GM19324 (cell line): ENCODE data around the gene GPATCH1.
"Not testable (repeated sequence)": the region's sequence is repeated elsewhere in the genome, so short reads cannot be mapped to it uniquely, and the experiment has no call there.

Source experiments
- ATAC-seq: cut with Tn5 transposase; IDR thresholded peaks from one replicate; pipeline ENCODE4 v1.9.1; 2021; ENCODE audit warnings: mild to moderate bottlenecking, moderate library complexity; ENCODE audit not compliant: unreplicated experiment, low FRiP score

The GPATCH1 gene

DNA sequence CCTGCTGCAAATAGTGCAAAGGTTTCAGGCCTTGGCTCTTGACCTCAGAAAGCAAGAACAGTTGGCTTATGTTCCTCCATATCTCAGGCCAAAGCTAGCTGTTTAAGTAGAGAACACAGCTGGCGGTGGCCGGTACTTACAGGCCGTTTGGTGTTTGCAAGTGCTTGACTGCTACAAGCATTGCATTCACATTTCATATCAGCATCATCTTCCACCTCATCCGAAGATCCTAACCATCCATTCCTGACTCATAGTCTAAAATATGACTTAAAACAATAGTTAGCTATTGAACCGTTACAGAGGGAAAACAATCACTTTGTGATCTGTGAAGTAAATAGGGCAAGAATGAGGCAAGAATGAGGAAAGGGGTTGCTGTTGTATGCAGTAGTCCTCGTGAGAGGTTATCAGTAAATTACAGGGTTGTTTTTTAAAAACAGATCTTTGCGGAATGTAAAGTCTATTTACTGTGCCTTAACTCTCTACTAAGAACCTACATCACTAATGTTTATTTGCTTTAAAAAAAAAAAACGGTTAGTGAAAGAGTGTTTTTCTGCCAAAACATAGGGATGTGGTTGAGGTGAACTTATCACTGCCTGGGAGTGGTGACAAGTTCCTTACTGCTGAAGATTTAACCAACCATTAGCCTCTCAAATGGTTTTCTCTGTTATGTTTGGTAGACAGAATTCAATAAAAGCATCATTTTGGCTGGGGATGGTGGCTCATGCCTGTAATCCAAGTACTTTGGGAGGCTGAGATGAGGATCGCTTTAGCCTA is 29.3 kb downstream of the GPATCH1 start:
- no peak for ATAC-seq

DNA sequence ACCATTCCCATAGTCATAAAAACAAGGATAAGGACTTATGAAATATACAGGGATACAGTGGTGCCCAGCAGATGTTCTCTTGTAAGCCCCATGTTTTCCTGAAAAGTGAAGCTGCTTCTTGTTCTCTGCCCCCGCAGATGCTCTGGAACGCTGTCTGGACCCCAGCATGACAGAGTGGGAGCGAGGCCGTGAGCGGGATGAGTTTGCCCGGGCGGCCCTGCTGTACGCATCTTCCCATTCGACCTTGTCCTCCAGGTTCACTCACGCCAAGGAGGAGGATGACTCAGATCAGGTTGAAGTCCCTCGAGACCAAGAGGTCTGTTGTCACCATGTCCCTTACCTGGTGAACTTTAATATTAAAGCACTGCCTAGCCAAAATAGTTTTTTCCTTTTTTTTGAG is 30.6 kb downstream of the GPATCH1 start:
- ATAC-seq, result no peak

DNA sequence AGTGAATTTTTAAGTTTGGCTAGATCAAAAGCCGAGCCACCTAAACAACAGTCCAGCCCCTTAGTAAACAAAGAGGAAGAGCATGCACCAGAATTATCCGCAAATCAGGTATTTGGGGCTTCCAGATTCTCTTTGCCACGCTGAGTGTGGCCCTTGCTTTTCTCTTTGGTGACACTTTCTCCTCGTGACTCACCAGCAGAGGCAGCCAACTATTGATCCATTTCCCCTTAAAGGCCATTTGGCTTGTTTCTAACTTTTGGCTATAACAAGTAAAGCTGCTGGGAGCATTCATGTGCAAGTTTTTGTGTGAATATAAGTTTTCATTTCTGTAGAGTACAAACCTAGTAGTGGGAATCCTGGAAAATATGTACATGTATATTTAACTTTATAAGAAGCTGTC is 33.3 kb downstream of the GPATCH1 start:
- no peak for ATAC-seq

DNA sequence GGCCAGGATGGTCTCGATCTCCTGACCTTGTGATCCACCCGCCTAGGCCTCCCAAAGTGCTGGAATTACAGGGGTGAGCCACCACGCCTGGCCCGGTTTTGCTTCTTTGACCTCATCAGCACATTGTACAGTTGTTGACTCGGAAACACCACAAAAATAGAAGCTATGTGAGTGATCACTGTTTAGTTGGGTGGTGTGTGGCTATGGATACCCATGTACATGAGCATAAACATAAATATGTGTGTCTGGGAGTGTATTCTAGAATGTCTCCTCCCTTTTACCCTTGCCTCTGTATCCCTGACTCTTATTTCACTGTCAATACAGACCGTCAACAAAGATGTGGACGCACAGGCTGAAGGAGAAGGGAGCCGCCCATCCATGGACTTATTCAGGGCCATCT is 36.5 kb downstream of the GPATCH1 start:
- ATAC-seq, result no peak

DNA sequence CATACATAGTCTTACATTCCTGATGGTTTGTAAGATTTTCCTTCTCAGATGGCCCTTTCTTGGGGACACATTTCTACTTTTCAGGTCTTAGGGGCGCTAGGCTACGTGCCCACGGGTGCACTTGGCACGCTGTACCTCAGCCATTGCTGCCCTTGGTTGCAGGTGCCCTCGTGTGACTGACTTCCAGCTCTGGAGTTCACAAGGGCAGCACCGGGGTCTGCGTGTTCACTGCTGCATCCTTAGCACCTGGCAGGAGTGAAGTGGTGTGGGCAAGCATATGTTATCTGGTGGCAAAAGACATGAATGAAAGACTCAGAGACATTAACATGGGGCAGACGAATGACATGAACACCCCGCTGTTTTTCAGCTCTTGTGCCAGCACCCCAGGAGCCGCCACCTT is 37.7 kb downstream of the GPATCH1 start:
- ATAC-seq, result no peak

DNA sequence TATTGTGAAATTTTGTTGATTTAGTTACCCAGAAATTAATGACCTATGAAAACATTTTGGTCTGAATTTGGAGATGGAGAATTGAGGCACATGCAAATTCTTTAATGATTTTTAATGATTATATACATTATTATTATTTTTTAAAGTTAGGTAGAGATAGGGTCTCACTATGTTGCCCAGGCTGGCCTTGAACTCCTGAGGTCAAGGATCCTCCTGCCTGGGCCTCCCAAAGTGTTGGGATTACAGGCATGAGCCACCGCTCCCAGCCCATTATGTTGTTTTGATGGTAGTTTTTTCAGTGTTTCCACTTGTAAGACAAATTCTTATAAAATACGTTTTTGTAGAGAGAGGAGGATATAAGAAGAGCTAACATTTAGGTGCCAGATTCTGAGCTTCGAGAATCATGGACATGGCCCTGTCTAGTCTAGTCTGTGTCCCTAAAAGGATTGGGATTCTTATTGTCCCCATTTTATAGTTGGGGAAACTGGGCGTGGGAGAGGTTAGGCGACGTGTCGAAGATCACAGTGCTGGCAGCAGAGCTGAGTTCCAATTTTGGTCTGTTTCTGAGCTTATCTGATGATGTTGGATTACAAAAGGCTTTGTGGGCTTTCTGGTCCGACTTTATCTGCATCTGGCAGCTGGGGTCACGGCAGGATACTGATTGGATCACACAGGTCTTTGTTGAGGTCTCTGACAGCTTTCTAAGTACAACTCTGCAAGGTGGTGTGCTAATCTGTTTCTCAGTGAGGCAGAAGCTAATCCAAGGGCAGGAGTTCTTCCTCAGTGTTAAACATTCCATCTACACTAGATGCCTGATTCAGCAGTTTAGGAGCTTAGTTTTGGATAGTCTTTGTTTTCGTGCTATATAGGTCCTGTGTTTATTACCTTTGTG is 43.5 kb downstream of the GPATCH1 start:
- ATAC-seq, result no peak

DNA sequence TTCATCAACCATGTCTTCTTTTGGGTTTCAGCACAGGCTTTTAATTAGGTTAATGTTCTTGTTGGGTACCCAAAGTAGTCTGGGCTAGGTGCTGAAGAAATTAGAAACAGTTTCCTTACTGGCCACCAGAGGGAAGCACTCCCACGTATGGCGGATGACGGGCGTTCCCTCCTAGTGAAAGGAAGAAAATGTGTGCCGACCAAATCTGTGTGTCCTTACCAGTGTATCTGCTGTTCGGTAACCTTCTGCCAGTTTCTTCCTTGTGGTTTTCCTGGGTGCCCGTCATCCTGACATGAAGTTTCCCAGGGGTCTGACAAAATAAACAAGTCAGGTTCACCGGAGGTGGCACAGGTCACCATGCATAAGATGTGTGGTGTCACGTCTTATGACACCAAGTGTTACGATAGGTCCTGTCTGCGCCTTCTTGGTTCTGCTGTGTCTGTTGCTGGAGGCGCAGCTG is 45.0 kb downstream of the GPATCH1 start:
- ATAC-seq, result no peak

DNA sequence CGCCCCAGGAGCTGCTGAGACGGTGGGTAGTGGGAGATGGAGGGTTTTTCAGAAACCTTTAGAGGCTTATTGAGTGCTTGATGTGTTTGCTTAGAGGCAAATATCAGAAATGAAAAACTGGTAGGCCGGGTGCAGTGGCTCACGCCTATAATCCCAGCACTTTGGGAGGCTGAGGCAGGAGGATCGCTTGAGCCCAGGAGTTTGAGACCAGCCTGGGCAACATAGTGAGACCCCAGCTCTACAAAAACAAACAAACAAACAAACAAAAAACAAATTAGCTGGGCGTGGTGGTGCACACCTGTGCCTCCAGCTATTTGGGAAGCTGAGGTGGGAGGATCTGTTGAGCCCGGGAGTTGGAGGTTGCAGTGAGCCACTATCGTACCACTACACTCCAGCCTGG is 45.7 kb downstream of the GPATCH1 start:
- ATAC-seq, result not testable (repeated sequence)

DNA sequence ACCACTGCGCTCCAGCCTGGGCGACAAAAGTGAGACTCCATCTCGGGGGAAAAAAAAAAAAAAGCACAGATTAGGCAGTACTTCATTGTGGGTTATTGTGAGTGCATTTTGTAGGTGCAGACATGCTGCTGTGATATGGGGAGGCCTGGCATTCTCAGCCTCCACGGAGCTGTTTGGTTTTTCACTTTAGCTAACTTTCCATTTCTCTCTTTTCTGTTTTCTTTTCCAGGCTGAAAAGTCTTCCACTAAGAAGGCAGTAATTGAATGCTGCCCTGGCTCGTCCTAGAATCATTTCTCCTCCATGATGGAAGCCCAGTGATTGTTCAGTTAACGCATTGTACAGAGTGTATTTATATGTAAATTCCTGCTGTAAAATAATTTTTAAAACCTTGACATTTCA is 48.9 kb downstream of the GPATCH1 start:
- no peak for ATAC-seq

DNA sequence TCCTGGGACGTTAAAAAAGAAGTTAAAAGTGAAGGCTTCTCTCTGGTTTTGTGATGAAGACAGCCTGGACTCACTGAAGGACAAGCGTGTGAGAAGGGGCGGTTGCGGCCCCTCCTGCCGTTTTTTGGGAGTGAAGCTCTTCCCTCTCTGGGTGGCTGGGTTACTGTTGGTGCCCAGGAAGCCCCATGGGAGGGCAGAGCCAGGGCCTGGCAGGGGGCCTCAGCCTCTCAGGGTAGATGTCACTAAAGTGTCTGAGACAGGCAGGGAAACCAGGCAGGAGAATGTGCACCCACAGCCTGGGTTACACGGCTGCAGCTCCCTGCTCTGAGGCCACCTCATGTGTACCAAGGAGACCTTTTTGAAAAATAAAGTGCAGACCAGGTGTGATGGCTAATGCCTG is 49.5 kb downstream of the GPATCH1 start:
- no peak for ATAC-seq

DNA sequence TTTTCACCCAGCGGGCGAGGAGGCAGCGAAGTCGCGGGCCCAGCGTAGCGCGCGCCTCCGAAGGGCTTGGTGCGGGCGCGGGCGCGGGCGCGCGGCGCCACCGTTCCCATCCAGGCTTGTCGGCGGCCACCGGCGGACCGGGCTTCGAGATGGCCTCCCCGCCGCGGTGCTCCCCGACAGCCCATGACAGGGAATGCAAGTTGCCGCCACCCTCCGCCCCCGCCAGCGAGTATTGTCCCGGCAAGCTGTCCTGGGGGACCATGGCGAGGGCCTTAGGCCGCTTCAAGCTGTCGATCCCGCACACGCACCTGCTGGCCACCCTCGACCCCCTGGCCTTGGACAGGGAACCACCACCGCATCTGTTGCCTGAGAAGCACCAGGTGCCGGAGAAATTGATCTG is 51.0 kb downstream of the GPATCH1 start, which contains the start of gene WDR88:
WDR88 (plus strand) TSS at position 94 of the 400 bp plus-strand sequence; CDS start at position 150, 56 bp downstream.
- no peak for ATAC-seq

DNA sequence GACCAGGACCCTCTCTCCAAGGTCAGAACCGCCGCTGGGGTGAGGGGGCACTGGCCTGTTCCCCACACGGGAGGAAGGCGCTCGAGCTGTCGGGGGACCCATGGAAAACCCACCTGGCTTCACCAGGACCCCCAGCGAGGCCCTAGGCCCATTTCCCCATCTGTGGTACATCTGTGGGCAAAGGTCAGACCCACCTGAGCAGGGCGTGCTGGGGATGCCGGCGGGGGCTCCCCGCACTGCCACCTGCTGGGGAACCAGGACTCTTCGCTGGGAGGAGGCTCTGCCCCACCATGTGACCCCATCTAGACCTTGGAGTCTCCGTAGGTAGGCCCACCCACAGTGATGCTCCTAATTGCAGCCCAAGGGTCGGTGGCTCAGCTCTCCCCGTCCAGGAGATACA is 51.4 kb downstream of the GPATCH1 start:
- ATAC-seq, result no peak

DNA sequence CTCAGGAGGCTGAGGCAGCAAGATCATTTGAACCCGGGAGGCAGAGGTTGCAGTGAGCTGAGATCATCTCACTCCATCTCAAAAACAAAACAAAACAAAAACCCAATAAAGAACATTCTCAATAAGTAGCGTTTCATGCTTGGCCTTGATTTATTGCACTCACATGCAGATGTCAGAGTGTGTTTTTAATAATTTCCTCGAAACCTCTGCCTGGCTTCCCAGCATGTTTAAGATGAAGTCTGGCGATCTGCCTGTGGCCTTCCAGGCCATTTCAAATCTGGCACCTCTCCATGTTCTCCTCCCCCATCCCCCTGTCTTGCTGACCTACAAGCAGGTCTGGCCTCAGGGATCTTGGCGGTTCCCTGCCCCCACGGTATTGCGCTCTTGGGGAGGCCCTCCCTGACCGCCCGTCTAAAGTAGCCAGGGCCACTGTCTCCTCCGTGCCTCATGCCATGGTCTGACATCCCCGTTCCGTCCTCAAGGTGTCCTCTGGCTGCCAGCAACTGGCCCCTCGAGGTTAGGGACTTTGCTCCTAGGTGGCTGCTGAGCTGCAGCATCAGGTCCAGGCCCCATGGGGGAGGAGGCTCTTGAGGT is 52.6 kb downstream of the GPATCH1 start:
- no peak for ATAC-seq

DNA sequence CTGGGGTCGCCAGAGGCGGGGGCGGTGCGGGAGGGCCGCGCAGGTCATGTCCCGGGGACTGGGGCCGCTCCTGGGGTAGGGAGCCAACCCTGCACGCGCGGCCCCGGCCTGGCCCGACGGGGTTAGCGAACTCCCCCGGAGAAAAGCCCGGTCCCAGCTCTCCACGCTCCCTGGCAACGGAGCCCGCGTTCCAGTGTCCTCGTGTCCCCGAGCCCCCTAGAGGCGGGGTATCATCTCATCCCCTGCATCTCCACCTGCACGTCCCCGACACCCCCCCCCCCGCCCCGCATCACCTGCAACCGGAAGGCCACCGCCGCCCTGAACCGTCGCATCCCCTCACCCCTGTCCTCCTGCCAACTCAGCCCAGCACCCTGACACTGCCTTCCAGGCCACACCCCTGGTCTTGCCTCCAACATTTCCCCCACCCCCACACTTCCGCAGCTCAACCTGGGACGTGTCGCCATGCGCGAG is 53.6 kb downstream of the GPATCH1 start:
- no peak for ATAC-seq

DNA sequence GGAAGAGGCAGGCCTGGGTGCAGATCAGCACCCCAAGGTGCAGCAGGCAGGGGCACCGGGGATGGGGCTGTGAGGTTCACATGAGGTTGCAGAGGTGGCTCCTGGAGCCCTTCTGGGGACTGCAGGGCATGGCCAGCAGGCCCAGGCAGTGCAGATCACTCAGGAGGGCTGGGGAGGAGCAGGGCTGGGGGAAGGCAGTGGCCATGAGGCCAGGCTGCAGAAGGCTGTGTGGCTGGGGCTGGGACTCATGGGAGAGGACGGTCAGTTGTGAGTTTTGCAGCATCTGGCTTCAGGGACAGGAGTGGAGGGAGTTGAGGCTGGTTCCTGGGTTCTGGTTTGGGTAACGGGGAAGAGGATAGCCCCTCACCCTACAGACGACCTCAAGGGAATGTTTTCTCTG is 58.2 kb downstream of the GPATCH1 start:
- no peak for ATAC-seq

DNA sequence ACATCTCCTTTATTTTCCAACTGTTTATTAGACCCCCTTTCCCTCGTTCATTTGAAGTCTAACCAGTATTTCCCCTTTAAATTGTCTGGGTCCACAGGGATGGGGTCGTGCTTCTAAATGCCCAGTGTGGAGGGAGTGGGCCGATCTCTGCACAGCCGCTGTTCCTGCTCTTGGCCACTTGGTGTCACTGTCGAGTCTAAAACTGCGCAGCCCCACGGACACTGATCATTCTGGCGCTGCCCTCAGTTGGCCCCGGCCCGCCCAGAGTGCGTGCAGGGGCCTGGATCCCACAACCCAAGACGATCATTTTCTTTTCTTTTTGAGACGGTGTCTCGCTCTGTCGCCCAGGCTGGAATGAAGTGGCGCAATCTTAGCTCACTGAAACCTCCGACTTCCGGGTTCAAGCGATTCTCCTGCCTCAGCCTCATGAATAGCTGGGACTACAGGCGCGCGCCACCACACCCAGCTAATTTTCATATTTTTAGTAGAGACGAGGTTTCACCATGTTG is 63.0 kb downstream of the GPATCH1 start:
- peak; percentile 79 for ATAC-seq

DNA sequence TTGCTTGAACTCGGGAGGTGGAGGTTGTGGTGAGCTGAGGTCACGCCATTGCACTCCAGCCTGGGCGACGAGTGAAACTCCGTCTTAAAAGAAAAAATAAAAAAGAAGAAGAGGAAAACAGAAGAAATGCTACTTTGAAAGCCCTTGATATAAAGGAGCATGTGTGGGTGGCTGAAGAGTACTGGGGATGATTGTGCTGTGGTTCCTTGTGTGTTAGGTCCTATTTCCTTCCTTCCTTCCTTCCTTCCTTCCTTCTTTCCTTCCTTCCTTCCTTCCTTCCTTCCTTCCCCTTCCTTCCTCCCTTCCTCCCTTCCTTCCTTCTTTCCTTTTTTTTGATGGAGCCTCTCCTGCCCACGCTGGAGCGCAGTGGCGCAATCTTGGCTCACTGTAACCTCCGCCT is 65.2 kb downstream of the GPATCH1 start:
- no peak for ATAC-seq

DNA sequence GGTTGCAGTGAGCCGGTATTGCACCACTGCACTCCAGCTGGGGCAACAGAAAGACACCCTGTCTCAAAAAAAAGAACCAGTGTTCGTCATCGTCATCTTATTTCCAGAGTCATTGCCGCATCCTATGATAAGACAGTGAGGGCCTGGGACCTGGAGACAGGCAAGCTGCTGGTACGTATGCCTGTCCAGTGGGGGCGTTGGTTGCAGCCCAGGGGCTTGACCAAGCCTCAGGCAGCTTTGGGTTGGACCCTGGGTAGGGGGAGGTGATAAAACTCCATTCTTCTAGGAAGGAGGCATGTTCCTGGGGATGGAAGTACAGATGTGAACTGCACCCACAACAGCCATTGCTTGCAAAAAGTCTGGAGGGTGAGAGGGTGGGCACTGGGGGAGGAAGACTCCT is 66.6 kb downstream of the GPATCH1 start:
- ATAC-seq, result no peak

DNA sequence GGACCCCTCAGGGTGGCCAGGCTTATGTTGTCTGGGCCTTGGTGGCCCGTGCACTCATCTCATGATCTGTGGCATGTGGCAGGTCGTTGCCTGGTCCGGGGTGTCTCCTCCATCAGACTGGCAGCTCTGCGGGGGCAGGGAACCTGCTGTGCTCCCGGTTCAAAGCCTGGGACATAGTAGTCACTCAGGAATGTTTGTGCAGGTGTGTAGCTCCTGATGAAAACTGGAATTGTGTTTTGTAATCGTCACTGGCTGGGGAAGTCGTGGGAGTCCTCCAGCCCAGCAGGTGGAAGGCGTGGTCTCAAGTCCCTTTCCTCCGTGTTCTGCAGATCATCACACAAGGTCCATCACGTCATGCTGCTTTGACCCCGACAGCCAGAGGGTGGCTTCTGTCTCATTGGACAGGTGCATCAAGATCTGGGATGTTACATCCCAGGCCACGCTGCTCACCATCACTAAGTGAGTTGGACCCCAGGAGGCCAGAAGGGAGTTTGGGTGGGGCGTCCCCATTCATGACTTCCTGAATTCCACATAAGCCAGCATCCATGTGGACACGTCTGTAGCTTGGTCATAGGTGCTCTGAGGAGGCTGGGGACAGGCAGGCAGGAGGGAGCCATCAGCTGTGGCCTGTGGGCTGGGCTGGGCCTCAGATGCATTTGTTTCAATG is 70.0 kb downstream of the GPATCH1 start:
- ATAC-seq, result no peak

DNA sequence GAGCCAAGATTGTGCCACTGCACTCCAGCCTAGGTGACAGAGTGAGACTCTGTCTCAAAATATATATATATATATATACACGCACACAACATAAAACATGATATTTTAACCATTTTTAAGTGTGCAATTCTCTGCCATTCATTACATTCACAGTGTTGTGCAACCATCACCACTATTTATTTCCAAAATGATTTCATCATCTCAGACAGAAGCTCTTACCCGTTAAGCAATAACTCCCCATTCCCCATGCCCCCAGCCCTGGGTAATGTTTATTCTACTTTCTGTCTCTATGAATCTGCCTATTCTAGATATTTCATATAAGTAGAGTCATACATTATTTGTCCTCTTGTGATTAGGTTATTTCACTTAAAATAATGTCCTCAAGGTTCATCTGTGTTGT is 71.2 kb downstream of the GPATCH1 start:
- ATAC-seq, result no peak
